Measurements from ENCODE around the gene CCSER2. TPM values are rescaled to one million over a fixed set of nuclear protein-coding genes. Genes with fewer than 3 reads are reported as not detected.

CCSER2 gene
- total RNA-seq, 1 experiment from 2014 or later = 28.9 TPM

DNA sequence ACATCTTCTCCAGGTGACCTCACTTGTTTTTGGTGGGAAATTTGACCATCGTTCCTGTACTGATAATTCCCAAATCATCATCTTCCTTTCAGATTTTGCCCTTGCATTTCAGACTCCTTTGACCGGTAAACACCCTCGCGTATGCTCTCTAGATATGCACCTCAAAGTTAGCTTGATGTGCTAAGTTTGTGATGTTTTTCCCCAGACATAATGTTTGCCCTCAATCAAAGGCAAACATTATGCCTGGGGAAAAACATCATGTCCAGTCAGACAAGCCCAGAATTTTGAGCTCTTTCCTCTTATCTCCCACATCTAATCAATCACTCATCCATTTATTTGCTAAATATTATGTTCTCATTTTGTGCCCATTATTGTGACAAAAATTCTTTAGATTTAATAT, 26.2 kb downstream of the CCSER2 start (continued):
- no peak for TF ChIP-seq SRF (IDR thresholded peaks at IDR 0.05; ENCODE audit: low read depth)
- TF ChIP-seq CBX3 (IDR thresholded peaks at IDR 0.05; ENCODE audit: low read depth) = no peak
- TF ChIP-seq JUND (IDR thresholded peaks at IDR 0.05) = no peak

DNA sequence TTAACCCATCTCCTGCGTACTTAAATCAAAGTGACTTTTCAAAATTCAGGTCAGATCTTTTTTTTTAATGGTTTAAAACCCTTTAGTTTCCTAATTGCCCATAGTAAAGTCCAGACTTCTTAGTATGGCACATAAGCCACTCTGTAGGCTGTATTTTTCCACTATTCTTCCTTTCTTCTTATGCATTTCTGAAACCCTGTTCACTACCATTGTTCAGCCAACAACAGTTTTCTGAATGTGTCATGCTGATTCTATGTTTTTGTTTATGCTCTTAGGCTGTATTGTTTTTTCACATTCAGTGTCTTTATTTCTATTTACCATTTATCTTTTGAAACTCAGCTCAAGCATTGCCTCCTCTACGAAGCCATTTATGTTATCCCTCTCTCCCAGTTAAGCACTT, 26.7 kb downstream of the CCSER2 start:
- POLR2A ChIA-PET = no interaction called here
- no peak overlapping the region for H3K9ac ChIP-seq (ENCODE audit: low read length)
- no peaks in the 10 kb centered on the region for H4K20me1 ChIP-seq (ENCODE audit: insufficient read depth)
- TF ChIP-seq, protein P1, sequence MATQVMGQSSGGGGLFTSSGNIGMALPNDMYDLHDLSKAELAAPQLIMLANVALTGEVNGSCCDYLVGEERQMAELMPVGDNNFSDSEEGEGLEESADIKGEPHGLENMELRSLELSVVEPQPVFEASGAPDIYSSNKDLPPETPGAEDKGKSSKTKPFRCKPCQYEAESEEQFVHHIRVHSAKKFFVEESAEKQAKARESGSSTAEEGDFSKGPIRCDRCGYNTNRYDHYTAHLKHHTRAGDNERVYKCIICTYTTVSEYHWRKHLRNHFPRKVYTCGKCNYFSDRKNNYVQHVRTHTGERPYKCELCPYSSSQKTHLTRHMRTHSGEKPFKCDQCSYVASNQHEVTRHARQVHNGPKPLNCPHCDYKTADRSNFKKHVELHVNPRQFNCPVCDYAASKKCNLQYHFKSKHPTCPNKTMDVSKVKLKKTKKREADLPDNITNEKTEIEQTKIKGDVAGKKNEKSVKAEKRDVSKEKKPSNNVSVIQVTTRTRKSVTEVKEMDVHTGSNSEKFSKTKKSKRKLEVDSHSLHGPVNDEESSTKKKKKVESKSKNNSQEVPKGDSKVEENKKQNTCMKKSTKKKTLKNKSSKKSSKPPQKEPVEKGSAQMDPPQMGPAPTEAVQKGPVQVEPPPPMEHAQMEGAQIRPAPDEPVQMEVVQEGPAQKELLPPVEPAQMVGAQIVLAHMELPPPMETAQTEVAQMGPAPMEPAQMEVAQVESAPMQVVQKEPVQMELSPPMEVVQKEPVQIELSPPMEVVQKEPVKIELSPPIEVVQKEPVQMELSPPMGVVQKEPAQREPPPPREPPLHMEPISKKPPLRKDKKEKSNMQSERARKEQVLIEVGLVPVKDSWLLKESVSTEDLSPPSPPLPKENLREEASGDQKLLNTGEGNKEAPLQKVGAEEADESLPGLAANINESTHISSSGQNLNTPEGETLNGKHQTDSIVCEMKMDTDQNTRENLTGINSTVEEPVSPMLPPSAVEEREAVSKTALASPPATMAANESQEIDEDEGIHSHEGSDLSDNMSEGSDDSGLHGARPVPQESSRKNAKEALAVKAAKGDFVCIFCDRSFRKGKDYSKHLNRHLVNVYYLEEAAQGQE (IDR thresholded peaks at IDR 0.05; ENCODE audit: low read depth) = no peak
- TF ChIP-seq JUND (IDR thresholded peaks at IDR 0.05) = no peak
- no peak for TF ChIP-seq YY1 (IDR thresholded peaks at IDR 0.05; ENCODE audit: extremely low read depth, insufficient replicate concordance, low read depth, low read length)
- no peak for TF ChIP-seq RAD21 (IDR thresholded peaks at IDR 0.05; ENCODE audit: low read depth)
- TF ChIP-seq EZH2phosphoT487 (IDR thresholded peaks at IDR 0.05; ENCODE audit: borderline replicate concordance) = no peak
- CTCF ChIA-PET = no interaction called here
- H3K9me3 ChIP-seq (ENCODE audit: control insufficient read depth in 1 of 2, insufficient read depth in 1 of 2, low read depth in 1 of 2, low read length in 2 of 2) = no peaks in the 10 kb centered on the region
- DNase-seq (ENCODE audit: low read depth, low spot score) = no peak
- H3K9me2 ChIP-seq (ENCODE audit: insufficient read depth) = no peaks in the 10 kb centered on the region
- no peak overlapping the region for H2AFZ ChIP-seq (ENCODE audit: low read depth, low read length, poor library complexity, severe bottlenecking)
- intact Hi-C loops (cut with micrococcal nuclease) = no loop called here
- H3K4me1 ChIP-seq (ENCODE audit: control insufficient read depth in 1 of 2, insufficient read depth in 2 of 2, low read length in 2 of 2) = no peaks in the 10 kb centered on the region
- no peaks in the 10 kb centered on the region for H3K27me3 ChIP-seq (ENCODE audit: insufficient read depth, low read length)
- H3K27ac ChIP-seq (ENCODE audit: low read depth, low read length) = no peak overlapping the region
- H3K36me3 ChIP-seq (ENCODE audit: control insufficient read depth in 1 of 2, insufficient read depth in 2 of 2, low read length in 2 of 2) = no peaks in the 10 kb centered on the region
- peaks cover 21% of the 10 kb centered on the region for H3K79me2 ChIP-seq (ENCODE audit: insufficient read depth, low read length)
- ATAC-seq = no peak
- no peak overlapping the region for H3K4me2 ChIP-seq (ENCODE audit: low read length)
- no peak overlapping the region for H3K4me3 ChIP-seq (replicated peaks in 1 of 2; ENCODE audit: low read depth in 1 of 2, low read length in 2 of 2)
- no TSS peak for BruUV-seq (replicated peaks)
- RAD21 ChIA-PET (ENCODE audit: low non-redundant PET in 1 of 2, low total read pairs in 2 of 2, uncharacterized antibody in 2 of 2, unreplicated experiment in 2 of 2) = no interaction called here
